22Rv1 (cell line): ENCODE results near the gene EGFR.

Source experiments
- CTCF ChIP-seq: fragments of 450-650 bp; IDR thresholded peaks from 2 replicates; pipeline ENCODE4 v1.5.1; 2017; ENCODE audit warnings: mild to moderate bottlenecking
- ZFX ChIP-seq: fragments of 450-650 bp; IDR thresholded peaks from 2 replicates; pipeline ENCODE4 v1.6.1; 2017; ENCODE audit warnings: antibody characterized with exemption, borderline replicate concordance

- TF ChIP-seq CTCF (no peak), ZFX (no peak)
These were observed 169.1 kb downstream of the EGFR start for GRCh38 chr7:55187701-55188491.
